Lower lobe of right lung (tissue), 2 donors: ENCODE results near the gene ZNF778. TPM values are rescaled to one million over a fixed set of nuclear protein-coding genes. Genes with fewer than 3 reads are reported as not detected.

ENCODE experiments used
- ATAC-seq, 2 donors: fragments of 200-7000 bp; cut with Tn5 transposase; one replicate each; pipeline ENCODE4 v1.9.1; 2020 to 2022; ENCODE audit warnings: mild to moderate bottlenecking in 2 of 2, moderate library complexity in 2 of 2
- DNase-seq: peaks from one replicate; pipeline ENCODE4 v3.0.0-alpha.2; 2020
- H3K27ac ChIP-seq: fragments of 200-600 bp; one replicate; pipeline ENCODE4 v1.8.0; 2022
- H3K27me3 ChIP-seq: fragments of 200-600 bp; one replicate; pipeline ENCODE4 v1.8.0; 2022; ENCODE audit warnings: low read depth
- H3K36me3 ChIP-seq: fragments of 200-600 bp; one replicate; pipeline ENCODE4 v1.8.0; 2022; ENCODE audit warnings: mild to moderate bottlenecking
- H3K4me1 ChIP-seq: fragments of 200-600 bp; one replicate; pipeline ENCODE4 v1.8.0; 2022
- H3K4me3 ChIP-seq: fragments of 200-600 bp; one replicate; pipeline ENCODE4 v1.8.0; 2022; ENCODE audit warnings: mild to moderate bottlenecking
- H3K9me3 ChIP-seq: fragments of 200-600 bp; one replicate; pipeline ENCODE4 v1.8.0; 2022
- intact Hi-C: fragments of 100-400 bp; cut with DNase I; formaldehyde crosslinking; loops from one replicate; pipeline ENCODE4 v1.11.0; 2022
- total RNA-seq: library from RNA; stranded (reverse); fragmentation: NEBNext Ultra II Directional; extraction: Animal tissue kit (Norgen Biotek cat#: 25700); gene quantifications from one replicate; pipeline ENCODE4 v1.2.1, GENCODE V29; 2021
- TF ChIP-seq, protein P1 (sequence below): fragments of 200-600 bp; IDR thresholded peaks from one replicate; pipeline ENCODE4 v1.8.0; 2022; ENCODE audit warnings: antibody characterized with exemption, mild to moderate bottlenecking
- donor health status: DM: no; HTN: yes; CAD: no; lungs with severe emphysema.

ZNF778 gene
- total RNA-seq, 1 donor from 2014 or later, result 9.7 TPM

DNA sequence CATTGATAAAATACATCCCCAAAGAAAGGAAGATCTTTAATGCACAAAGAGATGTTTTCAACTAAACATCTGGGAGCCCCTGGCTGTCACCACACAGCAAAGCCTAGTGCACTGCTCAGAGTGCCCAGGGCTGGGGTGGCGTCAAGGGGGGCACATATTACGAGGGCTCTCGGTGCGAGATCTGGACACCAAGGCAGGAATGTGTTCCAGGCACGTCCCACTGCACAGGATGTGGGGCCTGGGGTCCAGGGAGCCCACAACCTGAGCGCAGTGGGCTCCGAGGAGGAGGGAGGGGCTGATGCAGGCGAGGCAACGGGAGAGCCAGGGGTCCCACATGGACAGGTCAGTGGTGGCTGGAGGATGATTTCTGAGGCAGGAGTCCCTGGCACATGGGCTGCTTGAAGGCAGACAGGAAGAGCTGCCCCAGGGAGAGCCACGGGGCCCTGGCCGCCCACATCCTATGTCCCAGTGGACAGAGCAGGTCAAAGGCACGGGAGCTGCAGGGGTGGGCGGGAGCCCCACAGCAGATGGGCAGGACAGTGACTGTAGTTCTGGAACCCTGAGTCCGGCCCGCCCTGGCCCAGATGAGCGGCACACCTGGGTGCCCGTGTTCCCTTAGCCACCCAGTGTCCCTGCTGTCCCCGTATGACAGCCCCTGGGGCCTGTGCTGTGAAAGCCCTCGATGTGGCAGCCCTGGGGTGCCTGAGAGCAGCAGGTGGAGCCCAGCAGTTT is 56.4 kb downstream of the ZNF778 start:
- no peaks in the 10 kb centered on the region for H3K27me3 ChIP-seq
- H3K4me3 ChIP-seq, result no peak overlapping the region
- peaks cover 100% of the 10 kb centered on the region for H3K36me3 ChIP-seq
- no peak for DNase-seq
- H3K27ac ChIP-seq, result no peak overlapping the region
- intact Hi-C loops, result no loop called here
- H3K9me3 ChIP-seq, result no peaks in the 10 kb centered on the region
- TF ChIP-seq, protein P1, sequence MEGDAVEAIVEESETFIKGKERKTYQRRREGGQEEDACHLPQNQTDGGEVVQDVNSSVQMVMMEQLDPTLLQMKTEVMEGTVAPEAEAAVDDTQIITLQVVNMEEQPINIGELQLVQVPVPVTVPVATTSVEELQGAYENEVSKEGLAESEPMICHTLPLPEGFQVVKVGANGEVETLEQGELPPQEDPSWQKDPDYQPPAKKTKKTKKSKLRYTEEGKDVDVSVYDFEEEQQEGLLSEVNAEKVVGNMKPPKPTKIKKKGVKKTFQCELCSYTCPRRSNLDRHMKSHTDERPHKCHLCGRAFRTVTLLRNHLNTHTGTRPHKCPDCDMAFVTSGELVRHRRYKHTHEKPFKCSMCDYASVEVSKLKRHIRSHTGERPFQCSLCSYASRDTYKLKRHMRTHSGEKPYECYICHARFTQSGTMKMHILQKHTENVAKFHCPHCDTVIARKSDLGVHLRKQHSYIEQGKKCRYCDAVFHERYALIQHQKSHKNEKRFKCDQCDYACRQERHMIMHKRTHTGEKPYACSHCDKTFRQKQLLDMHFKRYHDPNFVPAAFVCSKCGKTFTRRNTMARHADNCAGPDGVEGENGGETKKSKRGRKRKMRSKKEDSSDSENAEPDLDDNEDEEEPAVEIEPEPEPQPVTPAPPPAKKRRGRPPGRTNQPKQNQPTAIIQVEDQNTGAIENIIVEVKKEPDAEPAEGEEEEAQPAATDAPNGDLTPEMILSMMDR, result no peak
- no peaks in the 10 kb centered on the region for H3K4me1 ChIP-seq
- no peak for ATAC-seq

DNA sequence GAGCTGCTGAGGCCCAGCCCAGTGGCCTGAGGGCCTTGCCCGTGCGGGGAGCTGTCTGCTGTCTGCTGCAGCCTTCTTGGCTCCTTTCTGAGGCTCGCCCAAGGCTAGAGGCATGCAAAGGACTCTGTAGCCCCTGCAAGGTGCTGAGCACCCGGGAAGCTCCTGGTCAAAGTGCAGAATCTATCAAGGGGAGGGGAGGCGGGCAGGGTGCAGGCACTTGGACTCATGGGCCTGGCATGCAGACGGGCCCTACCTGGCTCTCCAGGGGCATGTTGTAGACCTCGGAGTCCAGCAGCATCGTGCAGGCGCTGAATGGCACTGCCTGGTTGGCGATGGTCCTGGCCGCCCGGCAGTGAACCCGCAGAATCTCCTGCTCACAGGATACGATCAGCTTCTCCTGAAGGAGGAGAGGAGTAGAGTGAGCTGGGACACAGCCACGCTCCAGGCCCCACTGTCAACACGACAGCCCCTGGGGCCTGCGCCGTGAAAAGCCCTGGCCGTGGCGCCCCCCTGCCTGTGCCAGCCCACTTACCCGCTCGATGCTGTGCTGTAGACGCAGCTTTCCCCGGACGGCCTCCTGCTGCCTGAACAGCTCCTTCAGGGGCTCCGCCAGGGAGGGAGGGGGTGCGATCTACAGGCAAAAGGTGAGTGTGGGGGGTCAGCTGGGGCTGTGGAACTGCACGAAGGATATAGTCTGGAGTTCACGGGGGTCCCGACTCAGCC is 57.2 kb downstream of the ZNF778 start:
- Histone ChIP-seq H3K27ac (no peak overlapping the region), H3K4me3 (no peak overlapping the region), H3K27me3 (no peaks in the 10 kb centered on the region), H3K9me3 (no peaks in the 10 kb centered on the region), H3K4me1 (no peaks in the 10 kb centered on the region), H3K36me3 (peaks cover 96% of the 10 kb centered on the region)
- TF ChIP-seq, protein P1, result no peak
- DNase-seq, result no peak
- no peak for ATAC-seq
- intact Hi-C loops, result no loop called here

DNA sequence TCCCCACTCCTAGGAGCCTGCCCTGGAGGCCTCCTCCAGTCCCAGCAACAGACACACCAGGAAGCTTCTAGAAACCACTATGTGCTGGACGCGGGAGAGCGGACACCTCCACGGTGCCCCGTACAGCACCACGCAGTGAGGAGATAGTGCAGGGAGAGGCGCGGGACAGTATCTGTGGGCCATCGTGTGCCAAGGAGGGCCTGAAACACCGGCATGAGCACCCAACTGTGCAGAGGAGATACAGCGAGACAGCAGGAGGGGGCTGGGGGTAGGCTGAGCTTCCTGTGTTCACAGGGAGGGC is 57.7 kb downstream of the ZNF778 start:
- intact Hi-C loops, result no loop called here
- Histone ChIP-seq H3K4me1 (no peaks in the 10 kb centered on the region), H3K36me3 (peaks cover 96% of the 10 kb centered on the region), H3K27ac (no peak overlapping the region), H3K27me3 (no peaks in the 10 kb centered on the region), H3K4me3 (no peak overlapping the region), H3K9me3 (no peaks in the 10 kb centered on the region)
- TF ChIP-seq, protein P1, result no peak
- DNase-seq (no peak), ATAC-seq (no peak)

DNA sequence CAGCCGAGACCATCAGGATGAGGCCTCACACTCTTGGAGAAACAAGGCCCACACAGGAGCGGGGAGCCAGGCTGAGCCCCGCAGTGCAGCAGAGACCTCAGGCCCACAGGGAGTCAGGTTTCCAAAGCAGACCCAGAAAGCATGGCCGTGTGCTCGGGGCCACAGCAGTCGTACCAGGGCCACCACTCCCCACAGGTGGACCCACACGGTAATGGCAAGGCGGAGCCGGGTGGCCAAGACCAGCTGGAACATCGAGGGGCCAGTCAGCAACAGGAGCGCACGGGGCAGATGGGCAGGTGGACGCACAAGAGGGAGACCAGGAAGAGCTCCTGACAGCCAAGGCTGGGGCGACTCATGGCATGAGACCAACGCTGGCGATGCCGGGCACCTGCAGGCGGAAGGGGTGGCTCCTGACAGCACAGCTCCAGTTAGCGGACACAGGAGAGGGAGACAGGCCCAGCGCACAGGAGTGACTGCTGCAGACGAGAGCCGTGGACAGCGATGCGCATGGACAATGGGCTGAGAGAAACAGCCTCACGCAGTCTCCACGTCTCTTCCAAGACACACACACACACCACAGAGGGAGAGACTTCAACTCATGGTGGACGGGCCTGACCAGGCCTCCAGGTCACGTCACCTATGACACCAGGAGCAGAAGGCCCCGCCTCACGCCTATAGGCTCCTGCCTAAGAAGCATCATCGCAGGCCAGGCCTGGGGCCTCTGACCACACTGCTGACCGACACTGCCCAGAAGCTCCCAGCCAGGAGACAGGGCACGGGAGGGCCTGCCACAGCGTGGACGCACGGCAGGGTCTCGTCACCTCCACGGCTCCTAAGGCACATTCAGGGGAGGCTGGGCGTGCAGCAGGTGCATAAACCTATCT is 58.6 kb downstream of the ZNF778 start:
- Histone ChIP-seq H3K9me3 (no peaks in the 10 kb centered on the region), H3K4me1 (no peaks in the 10 kb centered on the region), H3K27ac (no peak overlapping the region), H3K36me3 (peaks cover 96% of the 10 kb centered on the region), H3K4me3 (no peak overlapping the region), H3K27me3 (no peaks in the 10 kb centered on the region)
- TF ChIP-seq, protein P1, result no peak
- intact Hi-C loops, result no loop called here
- DNase-seq, result no peak
- ATAC-seq, result no peak

DNA sequence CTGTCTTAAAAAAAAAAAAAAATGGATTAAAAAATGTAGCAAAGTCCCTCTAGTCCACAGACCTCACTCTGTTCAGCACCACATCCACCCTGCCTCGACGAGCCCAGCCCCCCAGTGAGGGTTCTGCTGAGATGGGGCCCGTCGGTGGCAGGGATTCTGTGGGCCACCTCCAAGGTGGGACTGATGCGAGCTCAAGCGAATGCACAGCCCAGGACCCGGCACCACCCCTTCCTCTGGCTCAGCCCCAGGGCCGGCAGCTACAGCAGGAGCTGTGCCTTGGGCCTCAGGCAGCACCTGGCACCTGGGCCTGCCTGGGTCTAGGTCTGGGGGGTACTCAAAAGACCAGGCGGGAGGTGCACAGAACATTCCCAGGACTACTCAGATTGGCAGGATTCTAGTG is 59.5 kb downstream of the ZNF778 start:
- intact Hi-C loops, result no loop called here
- H3K36me3 ChIP-seq, result peaks cover 95% of the 10 kb centered on the region
- TF ChIP-seq, protein P1, result no peak

More for the DNA sequence above, 59.5 kb downstream of the ZNF778 start:
- no peaks in the 10 kb centered on the region for H3K4me1 ChIP-seq
- no peak for DNase-seq
- H3K27ac ChIP-seq, result no peak overlapping the region
- H3K27me3 ChIP-seq, result no peaks in the 10 kb centered on the region
- no peak for ATAC-seq
- H3K4me3 ChIP-seq, result no peak overlapping the region
- H3K9me3 ChIP-seq, result no peaks in the 10 kb centered on the region
